IMR-90 (cell line): ENCODE data around the gene FSTL3. TPM values are rescaled to one million over a fixed set of nuclear protein-coding genes. Genes with fewer than 3 reads are reported as not detected.
A peak's percentile ranks its signal among the peaks of the same experiment; 100 is the strongest.

ENCODE experiments used
- ATAC-seq: fragments of 200-7000 bp; cut with Tn5 transposase; 2 replicates; pipeline ENCODE4 v1.9.1; 2020; ENCODE audit warnings: low read depth, mild to moderate bottlenecking, moderate library complexity
- BruUV-seq: library from RNA; stranded (reverse); fragments of 400-500 nt; replicated peaks from 2 replicates; lab custom pipeline; 2021; lab: Mats Ljungman, UMichigan
- CTCF ChIA-PET: fragments of 300-600 bp; formaldehyde crosslinking; extraction: SDS; loops from one replicate; lab custom pipeline; 2021; ENCODE audit warnings: antibody characterized with exemption; lab: Yijun Ruan, JAX
- POLR2A ChIA-PET: fragments of 300-600 bp; sonication (Branson Sonifier 250); formaldehyde crosslinking; loops from one replicate; lab custom pipeline; 2022; ENCODE audit warnings: antibody characterized with exemption; ENCODE audit not compliant: unreplicated experiment; lab: Charles Lee
- DNase-seq: peaks from one replicate; pipeline ENCODE4 v3.0.0; 2013
- H2AFZ ChIP-seq: replicated peaks from 2 replicates; pipeline ENCODE3; 2013; ENCODE audit warnings: low read length, mild to moderate bottlenecking; ENCODE audit not compliant: poor library complexity
- H2AK5ac ChIP-seq: 2 replicates; pipeline ENCODE4 v1.6.1; 2013; ENCODE audit warnings: low read depth, low read length, inconsistent platforms
- H2AK9ac ChIP-seq: replicated peaks from 2 replicates; pipeline ENCODE3; 2013; ENCODE audit warnings: mild to moderate bottlenecking, low read depth, low read length, moderate library complexity; ENCODE audit not compliant: poor library complexity
- H2BK120ac ChIP-seq: 2 replicates; pipeline ENCODE4 v1.6.1; 2013; ENCODE audit warnings: low read depth, low read length, inconsistent platforms
- H2BK15ac ChIP-seq: 3 replicates; pipeline ENCODE4 v1.6.1; 2013; ENCODE audit warnings: low read depth, low read length, inconsistent platforms
- H2BK20ac ChIP-seq: 2 replicates; pipeline ENCODE4 v1.6.1; 2013; ENCODE audit warnings: low read depth, mild to moderate bottlenecking, inconsistent platforms, low read length, moderate library complexity
- H2BK5ac ChIP-seq: 2 replicates; pipeline ENCODE4 v1.6.1; 2013; ENCODE audit warnings: mild to moderate bottlenecking, low read depth, low read length, inconsistent platforms; ENCODE audit not compliant: poor library complexity, severe bottlenecking
- H3K14ac ChIP-seq: replicated peaks from 2 replicates; pipeline ENCODE4 v1.6.1; 2013; ENCODE audit warnings: low read depth, low read length, inconsistent platforms
- H3K18ac ChIP-seq: 2 replicates; pipeline ENCODE4 v1.6.1; 2013; ENCODE audit warnings: low read depth, low read length, control low read depth
- H3K23ac ChIP-seq: 2 replicates; pipeline ENCODE4 v1.6.1; 2013; ENCODE audit warnings: low read depth, low read length, inconsistent platforms
- H3K27ac ChIP-seq: 2 replicates; pipeline ENCODE4 v1.5.1; 2013; ENCODE audit warnings: mild to moderate bottlenecking, control low read depth, low read length; ENCODE audit not compliant: insufficient read depth
- H3K27me3 ChIP-seq: 2 replicates; pipeline ENCODE4 v1.6.1; 2013; ENCODE audit warnings: low read length; ENCODE audit not compliant: control insufficient read depth, insufficient read depth
- H3K36me3 ChIP-seq: 2 replicates; pipeline ENCODE4 v1.6.1; 2013; ENCODE audit warnings: low read length, mixed read lengths; ENCODE audit not compliant: control insufficient read depth, insufficient read depth
- H3K4ac ChIP-seq: 2 replicates; pipeline ENCODE4 v1.6.1; 2013; ENCODE audit warnings: low read depth, low read length, inconsistent platforms
- H3K4me1 ChIP-seq: 2 replicates; pipeline ENCODE4 v1.6.1; 2013; ENCODE audit warnings: low read length, mixed read lengths; ENCODE audit not compliant: control insufficient read depth, insufficient read depth
- H3K4me2 ChIP-seq: 2 replicates; pipeline ENCODE4 v1.6.1; 2013; ENCODE audit warnings: low read depth, mild to moderate bottlenecking, control low read depth, low read length, moderate library complexity
- H3K4me3 ChIP-seq: 2 replicates; pipeline ENCODE4 v1.5.1; 2013; ENCODE audit warnings: low read depth, mild to moderate bottlenecking, control low read depth, low read length, moderate library complexity; ENCODE audit not compliant: insufficient read depth
- H3K56ac ChIP-seq: 2 replicates; pipeline ENCODE4 v1.6.1; 2013; ENCODE audit warnings: low read length, inconsistent platforms; ENCODE audit not compliant: insufficient read depth; ENCODE audit errors: extremely low read depth
- H3K79me1 ChIP-seq, 2 experiments: 2 replicates each; pipeline ENCODE4 v1.6.1; 2013; ENCODE audit warnings: low read length in 2 of 2, inconsistent platforms in 1 of 2, low read depth in 1 of 2
- H3K9ac ChIP-seq: 2 replicates; pipeline ENCODE4 v1.6.1; 2013; ENCODE audit warnings: low read depth, low read length, control low read depth
- H3K9me1 ChIP-seq: 2 replicates; pipeline ENCODE4 v1.6.1; 2013; ENCODE audit warnings: low read length, inconsistent platforms; ENCODE audit not compliant: insufficient read depth
- H3K9me3 ChIP-seq: 2 replicates; pipeline ENCODE4 v1.6.1; 2013; ENCODE audit warnings: low read length; ENCODE audit not compliant: control insufficient read depth, insufficient read depth
- H4K20me1 ChIP-seq: 2 replicates; pipeline ENCODE4 v1.6.1; 2013; ENCODE audit warnings: low read length, inconsistent platforms; ENCODE audit not compliant: insufficient read depth
- H4K5ac ChIP-seq: 2 replicates; pipeline ENCODE4 v1.6.1; 2013; ENCODE audit warnings: mild to moderate bottlenecking, low read depth, low read length, control low read depth
- H4K8ac ChIP-seq, 2 experiments: 2 replicates each; pipeline ENCODE4 v1.6.1; 2013; ENCODE audit warnings: low read depth in 2 of 2, low read length in 2 of 2, control low read depth in 1 of 2, inconsistent platforms in 1 of 2
- H4K91ac ChIP-seq: 2 replicates; pipeline ENCODE4 v1.6.1; 2013; ENCODE audit warnings: low read depth, low read length, inconsistent platforms; ENCODE audit not compliant: insufficient read depth
- BHLHE40 ChIP-seq: fragments of 150-350 bp; IDR thresholded peaks from 2 replicates; pipeline ENCODE4 v1.6.1; 2016; ENCODE audit warnings: mild to moderate bottlenecking, low read depth, low read length
- CEBPB ChIP-seq: IDR thresholded peaks from 2 replicates; pipeline ENCODE4 v1.6.1; 2012; ENCODE audit warnings: low read depth, low read length, improper control_type of control experiment
- CHD1 ChIP-seq: IDR thresholded peaks from 2 replicates; pipeline ENCODE4 v1.6.1; 2012; ENCODE audit warnings: low read depth, low read length, improper control_type of control experiment
- FOS ChIP-seq: fragments of 150-350 bp; IDR thresholded peaks from 2 replicates; pipeline ENCODE4 v1.6.1; 2016; ENCODE audit warnings: low read depth, low read length
- MXI1 ChIP-seq: IDR thresholded peaks from 2 replicates; pipeline ENCODE4 v1.6.1; 2012; ENCODE audit warnings: low read depth, mild to moderate bottlenecking, low read length, moderate library complexity, borderline replicate concordance
- POLR2A ChIP-seq: IDR thresholded peaks from 2 replicates; pipeline ENCODE4 v1.6.1; 2012; ENCODE audit warnings: mild to moderate bottlenecking, low read depth, low read length
- RCOR1 ChIP-seq: IDR thresholded peaks from 2 replicates; pipeline ENCODE4 v1.6.1; 2012; ENCODE audit warnings: mild to moderate bottlenecking, low read length, improper control_type of control experiment; ENCODE audit not compliant: insufficient replicate concordance
- RFX5 ChIP-seq: IDR thresholded peaks from 2 replicates; pipeline ENCODE4 v1.8.0; 2012; ENCODE audit warnings: low read depth, mild to moderate bottlenecking, low read length, moderate library complexity
- WGBS, 2 experiments: methylation state at CpG; one replicate each; pipeline versions ENCODE4 v1.1.5 to v1.1.7; 2013; ENCODE audit warnings: missing lambda C conversion rate in 2 of 2; ENCODE audit not compliant: insufficient read length in 1 of 2; ENCODE audit errors: extremely low coverage in 2 of 2; 5-methylcytosine and 5-hydroxymethylcytosine counted together
- dilution Hi-C: fragments of 300-500 bp; cut with HindIII; formaldehyde crosslinking; loops from one replicate; pipeline ENCODE4 v1.14.3; 2018; ENCODE audit warnings: low sequenced_read_pairs; ENCODE audit not compliant: unreplicated experiment
- in situ Hi-C: fragments of 300-500 bp; cut with MboI; formaldehyde crosslinking; loops from 3 replicates; pipeline ENCODE4 v1.14.3; 2019; ENCODE audit warnings: low sequenced_read_pairs, inconsistent platforms, mixed read lengths
- intact Hi-C: fragments of 100-400 bp; cut with micrococcal nuclease; formaldehyde crosslinking; loops from 2 replicates; pipeline ENCODE4 v1.10.0; 2022
- polyA plus RNA-seq, 3 experiments: library from polyadenylated mRNA; depleted of rRNA; stranded (reverse); fragments of >200 nt; gene quantifications; 2 replicates each; pipeline ENCODE4 v1.2.3, GENCODE V29; 2012; ENCODE audit warnings: low replicate concordance in 1 of 3
- total RNA-seq: library from RNA; depleted of rRNA; stranded (reverse); fragments of >200 nt; gene quantifications from 2 replicates; pipeline ENCODE4 v1.2.3, GENCODE V29; 2012
- TF ChIP-seq, protein P1 (sequence below): fragments of 150-350 bp; IDR thresholded peaks from 2 replicates; pipeline ENCODE4 v1.6.1; 2017; ENCODE audit warnings: mild to moderate bottlenecking, antibody characterized with exemption, low read length, low read depth
- TF ChIP-seq, protein P2 (sequence below): fragments of 150-350 bp; IDR thresholded peaks from 2 replicates; pipeline ENCODE4 v1.6.1; 2016; ENCODE audit warnings: low read depth, mild to moderate bottlenecking, low read length, moderate library complexity, borderline replicate concordance
- TF ChIP-seq, protein P3 (sequence below): conservative IDR thresholded peaks from 2 replicates; pipeline ENCODE4 v1.5.1; 2012; ENCODE audit warnings: mild to moderate bottlenecking, low read depth, low read length, improper control_type of control experiment

The FSTL3 gene
- total and polyA plus RNA-seq, 2 of the 4 experiments (the other 2 are of a cell fraction), result 32.3 to 76.9 TPM

DNA sequence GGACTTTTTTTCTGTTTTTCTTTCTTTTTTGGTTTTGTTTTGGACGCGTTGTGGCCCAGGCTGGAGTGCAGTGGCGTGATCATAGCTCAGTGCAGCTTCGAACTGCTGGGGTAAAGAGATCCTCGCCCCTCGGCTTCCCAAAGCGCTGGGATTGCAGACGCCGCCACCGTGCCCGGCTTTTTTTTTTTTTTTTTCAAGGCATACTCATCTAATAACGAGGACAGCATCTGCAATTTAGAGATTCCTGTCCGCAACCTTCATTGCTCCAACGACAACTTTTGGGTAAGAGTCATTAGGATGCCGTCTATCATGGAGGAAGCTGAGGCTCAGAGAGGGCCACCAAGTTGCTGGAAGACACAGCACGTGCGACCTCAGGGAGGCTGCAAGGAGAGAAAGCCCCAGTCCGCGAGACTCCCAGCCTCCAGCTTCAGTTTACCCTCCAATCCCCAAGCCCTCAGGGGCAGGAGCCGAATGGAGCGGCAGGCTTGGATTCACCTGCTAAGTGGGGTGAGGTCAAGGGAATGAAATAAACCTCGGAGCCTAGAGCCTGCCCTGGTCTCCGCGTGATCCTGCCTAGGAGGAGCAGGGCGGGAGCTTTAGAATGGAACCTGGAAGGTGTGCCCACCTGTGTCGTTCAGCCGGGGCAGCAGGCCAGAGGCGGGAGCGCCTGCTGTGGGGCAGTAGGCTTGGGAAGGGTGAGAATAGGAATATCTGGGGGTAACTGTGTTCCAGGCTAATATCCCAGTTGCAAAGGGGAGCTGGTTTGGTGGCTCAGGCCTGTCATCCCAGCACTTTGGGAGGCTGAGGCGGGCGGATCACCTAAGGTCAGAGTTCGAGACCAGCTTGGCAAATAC, 42.2 kb upstream of the FSTL3 start (continued):
- TF ChIP-seq, protein P1, sequence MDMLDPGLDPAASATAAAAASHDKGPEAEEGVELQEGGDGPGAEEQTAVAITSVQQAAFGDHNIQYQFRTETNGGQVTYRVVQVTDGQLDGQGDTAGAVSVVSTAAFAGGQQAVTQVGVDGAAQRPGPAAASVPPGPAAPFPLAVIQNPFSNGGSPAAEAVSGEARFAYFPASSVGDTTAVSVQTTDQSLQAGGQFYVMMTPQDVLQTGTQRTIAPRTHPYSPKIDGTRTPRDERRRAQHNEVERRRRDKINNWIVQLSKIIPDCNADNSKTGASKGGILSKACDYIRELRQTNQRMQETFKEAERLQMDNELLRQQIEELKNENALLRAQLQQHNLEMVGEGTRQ, result no peak
- TF ChIP-seq RFX5, result no peak

DNA sequence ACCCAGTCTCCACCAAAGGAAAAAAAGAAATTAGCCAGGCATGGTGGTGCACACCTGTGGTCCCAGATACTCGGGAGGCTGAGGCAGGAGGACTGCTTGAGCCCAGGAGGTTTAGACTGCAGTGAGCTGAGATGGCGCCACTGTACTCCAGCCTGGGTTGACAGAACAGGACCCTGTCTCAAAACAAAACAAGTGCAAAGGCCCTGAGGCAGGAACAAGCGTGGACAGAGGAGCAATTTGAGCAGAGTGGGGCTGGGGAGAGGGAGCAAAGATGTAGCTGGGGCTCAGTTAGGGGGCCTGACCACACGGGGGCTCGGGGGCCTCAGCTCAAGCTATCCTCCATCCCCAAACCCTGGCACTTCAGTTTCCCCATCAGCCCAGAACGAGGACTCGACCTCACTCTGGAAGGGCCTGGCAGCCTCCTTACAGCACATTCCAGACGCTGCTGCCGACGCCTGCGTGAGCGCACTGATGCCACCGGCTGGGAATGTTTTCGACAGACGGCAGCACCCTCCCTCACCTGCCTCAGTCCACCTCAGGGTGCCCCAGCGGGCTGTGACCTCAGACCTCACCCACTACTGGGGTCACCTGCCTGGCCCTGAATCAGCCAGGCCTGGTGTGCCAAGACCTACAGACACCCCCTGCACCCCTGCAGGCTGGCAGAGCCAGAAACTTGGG, 41.1 kb upstream of the FSTL3 start:
- CTCF ChIA-PET, result no interaction called here
- Histone ChIP-seq H3K14ac (no peak overlapping the region), H3K18ac (no peak overlapping the region), H4K91ac (no peak overlapping the region), H2AK5ac (no peak overlapping the region), H2BK5ac (no peak overlapping the region), H2AFZ (no peak overlapping the region), H3K9ac (no peak overlapping the region), H3K27ac (no peak overlapping the region), H3K4ac (no peak overlapping the region), H2AK9ac (peak overlapping the region; percentile 3), H4K20me1 (peaks cover under 1% of the 10 kb centered on the region; the same call in 1 of the 2 replicates), H3K27me3 (no peaks in the 10 kb centered on the region), H2BK15ac (no peak overlapping the region), H3K23ac (no peak overlapping the region), H2BK20ac (no peak overlapping the region), H3K79me1 (peaks cover 7 to 26% of the 10 kb centered on the region in 2 experiments), H4K8ac (no peak overlapping the region), H3K9me3 (no peaks in the 10 kb centered on the region), H3K4me3 (no peak overlapping the region), H2BK120ac (no peak overlapping the region), H3K56ac (no peak overlapping the region), H3K4me1 (peaks cover 12% of the 10 kb centered on the region), H3K4me2 (no peak overlapping the region), H4K5ac (no peak overlapping the region), H3K9me1 (no peaks in the 10 kb centered on the region; the same call in 1 of the 2 replicates), H3K36me3 (peaks cover 2% of the 10 kb centered on the region; the same call in 1 of the 2 replicates)
- in situ Hi-C loops, result no loop called here
- POLR2A ChIA-PET, result no interaction called here
- intact Hi-C loops, result no loop called here
- 87% methylated on average over 13 of the region's 16 CpGs; no CpG with 5 or more reads in 1 of the 2 experiments for WGBS, 2 experiments
- no peak for DNase-seq
- no peak for ATAC-seq
- BruUV-seq, result no TSS peak
- dilution Hi-C loops, result no loop called here
- no peak for TF ChIP-seq BHLHE40
- TF ChIP-seq CHD1, result no peak
- no peak for TF ChIP-seq RFX5
- TF ChIP-seq, protein P2, sequence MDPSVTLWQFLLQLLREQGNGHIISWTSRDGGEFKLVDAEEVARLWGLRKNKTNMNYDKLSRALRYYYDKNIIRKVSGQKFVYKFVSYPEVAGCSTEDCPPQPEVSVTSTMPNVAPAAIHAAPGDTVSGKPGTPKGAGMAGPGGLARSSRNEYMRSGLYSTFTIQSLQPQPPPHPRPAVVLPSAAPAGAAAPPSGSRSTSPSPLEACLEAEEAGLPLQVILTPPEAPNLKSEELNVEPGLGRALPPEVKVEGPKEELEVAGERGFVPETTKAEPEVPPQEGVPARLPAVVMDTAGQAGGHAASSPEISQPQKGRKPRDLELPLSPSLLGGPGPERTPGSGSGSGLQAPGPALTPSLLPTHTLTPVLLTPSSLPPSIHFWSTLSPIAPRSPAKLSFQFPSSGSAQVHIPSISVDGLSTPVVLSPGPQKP, result no peak
- no peak for TF ChIP-seq MXI1
- no peak for TF ChIP-seq CEBPB
- TF ChIP-seq RCOR1, result no peak
- TF ChIP-seq POLR2A, result no peak
- TF ChIP-seq, protein P3, sequence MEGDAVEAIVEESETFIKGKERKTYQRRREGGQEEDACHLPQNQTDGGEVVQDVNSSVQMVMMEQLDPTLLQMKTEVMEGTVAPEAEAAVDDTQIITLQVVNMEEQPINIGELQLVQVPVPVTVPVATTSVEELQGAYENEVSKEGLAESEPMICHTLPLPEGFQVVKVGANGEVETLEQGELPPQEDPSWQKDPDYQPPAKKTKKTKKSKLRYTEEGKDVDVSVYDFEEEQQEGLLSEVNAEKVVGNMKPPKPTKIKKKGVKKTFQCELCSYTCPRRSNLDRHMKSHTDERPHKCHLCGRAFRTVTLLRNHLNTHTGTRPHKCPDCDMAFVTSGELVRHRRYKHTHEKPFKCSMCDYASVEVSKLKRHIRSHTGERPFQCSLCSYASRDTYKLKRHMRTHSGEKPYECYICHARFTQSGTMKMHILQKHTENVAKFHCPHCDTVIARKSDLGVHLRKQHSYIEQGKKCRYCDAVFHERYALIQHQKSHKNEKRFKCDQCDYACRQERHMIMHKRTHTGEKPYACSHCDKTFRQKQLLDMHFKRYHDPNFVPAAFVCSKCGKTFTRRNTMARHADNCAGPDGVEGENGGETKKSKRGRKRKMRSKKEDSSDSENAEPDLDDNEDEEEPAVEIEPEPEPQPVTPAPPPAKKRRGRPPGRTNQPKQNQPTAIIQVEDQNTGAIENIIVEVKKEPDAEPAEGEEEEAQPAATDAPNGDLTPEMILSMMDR, result no peak
- no peak for TF ChIP-seq FOS
